Gastroesophageal sphincter (tissue), 4 donors: Measurements from ENCODE around the gene ANTXR2. TPM values are rescaled to one million over a fixed set of nuclear protein-coding genes. Genes with fewer than 3 reads are reported as not detected.

Source experiments
- ATAC-seq: fragments of 150-250 bp; one replicate; pipeline ENCODE4 v1.9.1; 2016; ENCODE audit warnings: mild to moderate bottlenecking, moderate library complexity
- H3K27ac ChIP-seq, 4 donors: fragments of 200-600 bp; sonication (generic) in 3 of 4; 1 replicate in 3 of 4; 2 replicates in 1 of 4; pipeline ENCODE4 v1.5.1; 2016 to 2019
- H3K27me3 ChIP-seq: fragments of 200-600 bp; sonication (generic); one replicate; pipeline ENCODE4 v1.5.1; 2019
- H3K36me3 ChIP-seq, 2 donors: fragments of 200-600 bp; sonication (generic); one replicate each; pipeline ENCODE4 v1.5.1; 2019; ENCODE audit warnings: control low read depth in 1 of 2
- H3K4me1 ChIP-seq, 3 donors: fragments of 200-600 bp; sonication (generic); 1 replicate in 2 of 3; 2 replicates in 1 of 3; pipeline ENCODE4 v1.5.1; 2016 to 2019; ENCODE audit warnings: control low read depth in 2 of 3
- H3K4me3 ChIP-seq, 2 donors: fragments of 200-600 bp; sonication (generic); one replicate each; pipeline ENCODE4 v1.5.1; 2019; ENCODE audit warnings: mild to moderate bottlenecking in 1 of 2, moderate library complexity in 1 of 2
- H3K9me3 ChIP-seq, 3 donors: fragments of 200-600 bp; sonication (generic); one replicate each; pipeline ENCODE4 v1.5.1; 2017 to 2019; ENCODE audit warnings: control low read depth in 2 of 3
- CTCF ChIP-seq, 4 experiments: fragments of 200-600 bp in 2 of 4; fragments of 450-650 bp in 2 of 4; sonication (generic) in 1 of 4; IDR thresholded peaks; one replicate each; pipeline ENCODE4 v1.5.1; 2017 to 2019; ENCODE audit warnings: antibody characterized with exemption in 4 of 4, mild to moderate bottlenecking in 2 of 4, moderate library complexity in 2 of 4
- EP300 ChIP-seq: sonication (generic); formaldehyde crosslinking; IDR thresholded peaks from one replicate; pipeline ENCODE4 v1.6.1; 2017; ENCODE audit warnings: antibody characterized with exemption, mild to moderate bottlenecking
- POLR2A ChIP-seq, 2 donors: fragments of 450-650 bp; IDR thresholded peaks; one replicate each; pipeline ENCODE4 v1.6.1; 2017; ENCODE audit warnings: antibody characterized with exemption in 2 of 2, mild to moderate bottlenecking in 2 of 2, moderate library complexity in 1 of 2
- POLR2AphosphoS5 ChIP-seq: sonication (generic); formaldehyde crosslinking; IDR thresholded peaks from one replicate; pipeline ENCODE4 v1.6.1; 2017; ENCODE audit warnings: antibody characterized with exemption
- WGBS, 2 donors: methylation state at CpG; one replicate each; pipeline ENCODE4 v1.1.5; 2018; ENCODE audit warnings: low coverage in 1 of 2; 5-methylcytosine and 5-hydroxymethylcytosine counted together
- total RNA-seq, 4 donors: library from RNA; depleted of rRNA; stranded (reverse); fragments of >200 nt; gene quantifications; one replicate each; pipeline ENCODE4 v1.1.0, GENCODE V29; 2016

The ANTXR2 gene
- total RNA-seq, 4 donors from 2014 or later, result 440 to 611 (median 501) TPM

GRCh38 chr4:79875344-79875899 is 197.6 kb downstream of the ANTXR2 start:
- 54 to 100% methylated on average over 2 to 4 of the region's 4 CpGs for WGBS, 2 donors
- Histone ChIP-seq H3K4me3 (no peak overlapping the region), H3K9me3 (no peaks in the 10 kb centered on the region), H3K4me1 (no peaks in the 10 kb centered on the region), H3K36me3 (no peaks in the 10 kb centered on the region), H3K27me3 (no peaks in the 10 kb centered on the region), H3K27ac (no peak overlapping the region)
- no peak for TF ChIP-seq POLR2AphosphoS5
- TF ChIP-seq POLR2A (IDR thresholded peaks at IDR 0.05), result no peak
- TF ChIP-seq CTCF (IDR thresholded peaks at IDR 0.05), result no peak
- TF ChIP-seq EP300, result no peak
- ATAC-seq, result peak; percentile 46

- Histone ChIP-seq H3K4me3 (no peak overlapping the region), H3K4me1 (no peaks in the 10 kb centered on the region), H3K9me3 (no peaks in the 10 kb centered on the region), H3K27me3 (no peaks in the 10 kb centered on the region), H3K36me3 (no peaks in the 10 kb centered on the region), H3K27ac (no peak overlapping the region)
- TF ChIP-seq CTCF (IDR thresholded peaks at IDR 0.05) (no peak), POLR2AphosphoS5 (no peak), POLR2A (IDR thresholded peaks at IDR 0.05) (no peak), EP300 (no peak)
- 93 to 100% methylated on average over 2 of the region's 2 CpGs for WGBS, 2 donors
- ATAC-seq, result no peak
These were observed 198.8 kb downstream of the ANTXR2 start for GRCh38 chr4:79874197-79874596.

GRCh38 chr4:79872738-79873137 is 200.3 kb downstream of the ANTXR2 start:
- ATAC-seq, result no peak
- Histone ChIP-seq H3K27ac (no peak overlapping the region), H3K4me1 (no peaks in the 10 kb centered on the region), H3K36me3 (no peaks in the 10 kb centered on the region), H3K4me3 (no peak overlapping the region), H3K27me3 (no peaks in the 10 kb centered on the region), H3K9me3 (no peaks in the 10 kb centered on the region)
- TF ChIP-seq CTCF (IDR thresholded peaks at IDR 0.05), result no peak
- TF ChIP-seq POLR2AphosphoS5, result no peak
- no peak for TF ChIP-seq POLR2A (IDR thresholded peaks at IDR 0.05)
- no peak for TF ChIP-seq EP300
- WGBS, 2 donors, result 40 to 78% methylated on average over 1 of the region's 1 CpG

- no peak for TF ChIP-seq POLR2A (IDR thresholded peaks at IDR 0.05)
- no peak for TF ChIP-seq POLR2AphosphoS5
- TF ChIP-seq EP300, result no peak
- Histone ChIP-seq H3K27ac (no peak overlapping the region), H3K4me3 (no peak overlapping the region), H3K9me3 (no peaks in the 10 kb centered on the region), H3K27me3 (no peaks in the 10 kb centered on the region), H3K4me1 (no peaks in the 10 kb centered on the region), H3K36me3 (no peaks in the 10 kb centered on the region)
- ATAC-seq, result no peak
- WGBS, 2 donors, result 57 to 61% methylated on average over 3 of the region's 3 CpGs
These were observed 201.1 kb downstream of the ANTXR2 start for GRCh38 chr4:79871961-79872360.

GRCh38 chr4:79869597-79870237 is 203.3 kb downstream of the ANTXR2 start:
- no peaks in the 10 kb centered on the region for H3K36me3 ChIP-seq
- peaks cover 0 to 4% (median 0%) of the 10 kb centered on the region in 3 donors for H3K4me1 ChIP-seq
- H3K27ac ChIP-seq, result no peak overlapping the region
- no peak overlapping the region for H3K4me3 ChIP-seq
- 82 to 92% methylated on average over 3 to 4 of the region's 4 CpGs for WGBS, 2 donors
- no peaks in the 10 kb centered on the region for H3K9me3 ChIP-seq
- no peaks in the 10 kb centered on the region for H3K27me3 ChIP-seq
- ATAC-seq, result no peak
- TF ChIP-seq POLR2A (IDR thresholded peaks at IDR 0.05) (no peak), EP300 (no peak), CTCF (IDR thresholded peaks at IDR 0.05) (no peak), POLR2AphosphoS5 (no peak)
